IPS-20b (cell line): ENCODE measurements around the gene TMCC1.
"Not testable (repeated sequence)": the region's sequence is repeated elsewhere in the genome, so short reads cannot be mapped to it uniquely, and the experiment has no call there.

Source experiments
- H3K27ac ChIP-seq: one replicate; pipeline ENCODE4 v1.5.1; 2013; ENCODE audit warnings: low read length
- H3K27me3 ChIP-seq: 2 replicates; pipeline ENCODE4 v1.6.1; 2013; ENCODE audit warnings: mild to moderate bottlenecking, low read length, inconsistent platforms; ENCODE audit not compliant: insufficient read depth
- H3K36me3 ChIP-seq: 2 replicates; pipeline ENCODE4 v1.6.1; 2013; ENCODE audit warnings: low read depth, mild to moderate bottlenecking, inconsistent platforms, low read length, moderate library complexity; ENCODE audit not compliant: insufficient read depth
- H3K4me1 ChIP-seq: 2 replicates; pipeline ENCODE4 v1.6.1; 2013; ENCODE audit warnings: mild to moderate bottlenecking, control low read depth, inconsistent platforms, low read length, moderate library complexity; ENCODE audit not compliant: insufficient read depth
- H3K4me3 ChIP-seq: 2 replicates; pipeline ENCODE4 v1.5.1; 2013; ENCODE audit warnings: mild to moderate bottlenecking, low read length, inconsistent platforms
- H3K9ac ChIP-seq: 2 replicates; pipeline ENCODE4 v1.6.1; 2013; ENCODE audit warnings: low read depth, mild to moderate bottlenecking, inconsistent platforms, low read length, moderate library complexity
- H3K9me3 ChIP-seq: 2 replicates; pipeline ENCODE4 v1.6.1; 2013; ENCODE audit warnings: mild to moderate bottlenecking, low read depth, low read length, inconsistent platforms; ENCODE audit not compliant: insufficient read depth

Gene TMCC1

DNA sequence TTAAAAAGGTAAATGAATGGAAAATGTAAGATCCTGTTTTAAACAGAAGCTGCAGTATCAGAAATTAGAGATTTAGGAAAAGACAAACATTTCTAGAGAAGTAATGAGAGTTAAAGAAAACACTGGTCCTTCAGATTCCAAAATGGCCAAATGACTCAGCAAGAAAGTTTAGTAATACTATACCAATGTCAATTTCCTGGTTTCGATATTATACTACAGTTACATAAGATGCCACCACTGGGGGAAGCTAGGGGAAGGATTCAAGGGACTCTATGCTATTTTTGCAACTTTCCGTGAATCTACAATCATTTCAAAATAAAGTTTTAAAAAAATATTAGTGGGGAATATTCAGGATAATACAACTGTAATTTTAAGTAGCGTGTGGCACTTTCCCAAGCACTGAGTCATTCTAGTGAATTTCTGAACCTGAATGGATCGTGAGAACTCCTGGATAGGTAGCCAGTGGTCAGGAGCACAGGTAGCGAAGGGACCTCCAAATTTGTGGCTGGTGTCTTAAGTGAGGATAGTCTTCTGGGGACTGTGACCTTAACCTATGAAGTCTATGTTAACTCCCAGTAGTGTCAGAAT lies 37.6 kb downstream of the TMCC1 start:
- H3K9me3 ChIP-seq, result peaks cover 7% of the 10 kb centered on the region; the same call in 1 of the 2 replicates
- H3K4me1 ChIP-seq, result peaks cover 5% of the 10 kb centered on the region; the same call in 1 of the 2 replicates
- H3K27ac ChIP-seq, result no peak overlapping the region
- H3K36me3 ChIP-seq, result peaks cover 8% of the 10 kb centered on the region
- H3K27me3 ChIP-seq, result no peaks in the 10 kb centered on the region
- H3K9ac ChIP-seq, result no peak overlapping the region
- H3K4me3 ChIP-seq, result no peak overlapping the region

DNA sequence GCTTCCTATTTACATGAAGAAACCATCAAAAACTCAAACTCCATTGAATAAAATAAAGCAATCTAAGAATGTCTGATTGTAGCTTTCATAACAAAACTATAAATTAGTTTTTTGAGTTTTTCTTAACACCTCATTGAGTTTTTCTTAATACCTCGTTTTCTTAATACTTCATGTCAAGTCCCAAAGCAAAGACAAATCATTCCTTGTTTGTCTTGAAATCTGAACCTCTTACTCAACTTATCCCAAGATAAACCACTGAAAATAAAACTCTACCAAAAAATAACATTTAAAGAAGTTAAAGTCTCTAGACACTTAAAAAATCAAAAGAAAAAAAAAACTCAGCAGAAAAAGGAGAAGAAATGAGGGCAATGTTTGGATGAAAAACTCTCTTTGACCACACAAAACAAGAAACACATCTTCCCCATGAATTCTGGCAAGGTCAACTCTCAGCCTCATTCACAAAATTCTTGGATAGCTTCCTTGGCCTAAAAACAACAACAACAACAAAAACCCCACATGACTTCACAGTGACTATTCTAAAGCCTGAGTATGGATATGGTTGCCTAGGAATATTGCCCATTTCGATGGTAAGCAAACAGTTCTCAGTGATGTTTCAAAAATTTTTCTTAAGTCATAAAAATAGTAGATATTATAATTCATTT lies 38.2 kb downstream of the TMCC1 start:
- Histone ChIP-seq H3K9me3 (peaks cover 8% of the 10 kb centered on the region; the same call in 1 of the 2 replicates), H3K9ac (no peak overlapping the region), H3K36me3 (peaks cover 8% of the 10 kb centered on the region), H3K27ac (no peak overlapping the region), H3K27me3 (no peaks in the 10 kb centered on the region), H3K4me1 (peaks cover 5% of the 10 kb centered on the region; the same call in 1 of the 2 replicates), H3K4me3 (no peak overlapping the region)

DNA sequence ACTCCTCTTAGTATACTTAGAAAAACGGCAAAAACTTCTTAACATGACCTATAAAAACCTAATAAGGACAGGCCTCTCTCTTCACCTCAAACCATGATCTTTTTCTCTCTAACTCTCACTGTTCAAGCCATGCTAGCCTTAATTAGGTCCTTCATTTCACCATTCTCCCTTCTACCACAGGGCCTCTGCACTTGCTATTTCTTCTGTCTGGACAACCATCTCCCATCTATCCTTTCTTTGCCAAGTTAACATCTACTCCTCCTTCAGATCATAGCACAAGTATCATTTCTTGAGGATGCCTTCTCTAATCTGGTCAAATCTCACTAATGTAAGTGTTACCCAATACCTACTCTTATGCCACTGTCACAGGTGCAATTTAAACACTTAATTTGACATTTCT lies 39.1 kb downstream of the TMCC1 start:
- Histone ChIP-seq H3K27me3 (no peaks in the 10 kb centered on the region), H3K9ac (no peak overlapping the region), H3K27ac (no peak overlapping the region), H3K4me3 (no peak overlapping the region), H3K4me1 (peaks cover 5% of the 10 kb centered on the region; the same call in 1 of the 2 replicates), H3K36me3 (peaks cover 8% of the 10 kb centered on the region), H3K9me3 (peaks cover 8% of the 10 kb centered on the region; the same call in 1 of the 2 replicates)

DNA sequence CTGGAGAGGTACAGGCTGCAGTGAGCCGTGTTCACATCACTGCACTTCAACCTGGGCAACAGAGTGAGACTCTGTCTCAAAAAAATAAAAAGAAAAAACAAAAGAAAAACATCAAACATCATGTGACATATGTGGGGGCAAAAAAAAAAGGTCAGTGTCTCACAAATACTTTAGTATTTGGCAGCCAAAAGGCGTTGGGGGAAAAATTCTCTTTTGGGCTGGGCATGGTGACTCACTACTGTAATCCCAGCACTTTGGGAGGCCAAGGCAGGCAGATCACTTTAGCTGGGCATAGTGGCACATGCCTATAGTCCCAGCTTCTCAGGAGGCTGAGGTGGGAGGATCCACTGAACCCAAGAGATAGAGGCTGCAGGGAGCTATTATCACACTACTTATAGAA lies 47.6 kb downstream of the TMCC1 start:
- no peak overlapping the region for H3K4me3 ChIP-seq
- H3K9me3 ChIP-seq, result peaks cover 2% of the 10 kb centered on the region; the same call in 1 of the 2 replicates
- H3K27me3 ChIP-seq, result no peaks in the 10 kb centered on the region
- H3K36me3 ChIP-seq, result peaks cover 9% of the 10 kb centered on the region
- H3K4me1 ChIP-seq, result no peaks in the 10 kb centered on the region
- H3K27ac ChIP-seq, result no peak overlapping the region
- no peak overlapping the region for H3K9ac ChIP-seq

DNA sequence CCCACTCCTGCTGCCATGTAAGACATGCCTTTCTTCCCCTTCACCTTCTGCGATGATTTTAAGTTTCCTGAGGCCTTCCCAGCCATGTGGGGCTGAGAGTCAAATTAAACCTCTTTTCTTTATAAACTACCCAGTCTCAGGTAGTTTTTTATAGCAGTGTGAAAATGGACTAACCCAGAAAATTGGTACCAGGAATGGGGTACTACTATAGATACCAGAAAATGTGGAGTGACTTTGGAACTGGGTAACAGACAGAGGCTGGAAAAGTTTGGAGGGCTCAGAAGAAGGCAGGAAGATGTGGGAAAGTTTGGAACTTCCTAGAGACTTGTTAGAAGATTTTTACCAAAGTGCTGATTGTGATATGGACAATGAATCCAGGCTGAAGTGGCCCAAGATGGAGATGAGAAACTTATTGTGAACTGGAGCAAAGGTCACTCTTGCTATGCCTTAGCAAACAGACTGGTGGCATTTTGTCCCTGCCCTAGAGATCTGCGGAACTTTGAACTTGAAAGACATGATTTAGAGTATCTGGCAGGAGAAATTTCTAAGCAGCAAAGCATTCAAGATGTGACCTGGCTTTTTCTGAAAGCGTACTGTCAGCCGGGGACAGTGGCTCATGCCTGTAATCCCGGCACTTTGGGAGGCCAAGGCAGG lies 52.7 kb downstream of the TMCC1 start:
- no peaks in the 10 kb centered on the region for H3K36me3 ChIP-seq
- H3K4me1 ChIP-seq, result peaks cover 14% of the 10 kb centered on the region
- H3K27ac ChIP-seq, result no peak overlapping the region
- H3K9ac ChIP-seq, result no peak overlapping the region
- no peaks in the 10 kb centered on the region for H3K27me3 ChIP-seq
- H3K4me3 ChIP-seq, result no peak overlapping the region
- H3K9me3 ChIP-seq, result no peaks in the 10 kb centered on the region

DNA sequence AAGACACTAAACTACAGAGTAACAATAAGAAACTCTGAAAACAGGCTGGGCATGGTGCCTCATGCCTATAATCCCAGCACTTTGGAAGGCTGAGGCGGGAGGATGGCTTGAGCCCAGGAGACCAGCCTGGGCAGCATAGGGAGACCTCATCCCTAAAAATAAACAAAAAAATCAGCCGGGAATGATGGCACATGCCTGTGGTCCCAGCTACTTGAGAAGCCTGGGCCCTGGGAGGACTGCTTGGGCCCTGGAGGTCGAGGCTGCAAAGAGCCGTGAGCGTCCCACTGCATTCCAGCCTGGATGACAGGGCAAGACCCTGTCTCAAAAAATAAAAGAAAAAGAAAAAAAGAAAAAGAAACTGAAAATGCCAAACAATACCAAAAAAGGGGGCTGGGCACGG lies 55.4 kb downstream of the TMCC1 start:
- Histone ChIP-seq H3K27me3 (no peaks in the 10 kb centered on the region), H3K27ac (no peak overlapping the region), H3K4me3 (no peak overlapping the region), H3K4me1 (peaks cover 14% of the 10 kb centered on the region), H3K36me3 (no peaks in the 10 kb centered on the region), H3K9ac (no peak overlapping the region), H3K9me3 (no peaks in the 10 kb centered on the region)

DNA sequence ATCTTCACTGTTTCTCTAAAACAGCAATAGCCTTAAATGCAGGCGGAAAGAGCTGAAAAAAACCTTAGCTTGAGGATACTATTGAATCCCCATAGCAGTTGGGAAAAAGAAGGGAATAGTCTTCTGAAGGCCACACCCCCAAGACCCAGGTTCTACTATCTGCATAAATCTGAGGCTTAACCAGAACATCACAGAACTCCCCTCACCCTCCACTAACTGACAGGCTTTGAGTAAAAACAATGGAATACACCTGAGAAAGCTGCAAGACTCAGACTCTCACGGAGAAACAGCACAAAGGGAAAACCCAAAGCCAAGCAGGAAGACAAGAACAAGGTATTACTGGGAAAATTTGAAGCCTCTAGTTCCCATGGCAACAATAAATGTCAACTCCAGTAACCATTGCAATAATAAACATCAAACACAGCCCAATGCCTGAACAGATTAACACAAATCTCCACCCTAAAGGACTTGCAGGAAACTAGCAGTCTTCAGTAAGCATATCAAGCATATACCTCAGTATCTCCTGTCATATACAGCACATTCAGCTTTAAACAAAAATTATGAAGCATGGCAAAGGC lies 56.4 kb downstream of the TMCC1 start:
- H3K36me3 ChIP-seq, result no peaks in the 10 kb centered on the region
- no peak overlapping the region for H3K4me3 ChIP-seq

DNA sequence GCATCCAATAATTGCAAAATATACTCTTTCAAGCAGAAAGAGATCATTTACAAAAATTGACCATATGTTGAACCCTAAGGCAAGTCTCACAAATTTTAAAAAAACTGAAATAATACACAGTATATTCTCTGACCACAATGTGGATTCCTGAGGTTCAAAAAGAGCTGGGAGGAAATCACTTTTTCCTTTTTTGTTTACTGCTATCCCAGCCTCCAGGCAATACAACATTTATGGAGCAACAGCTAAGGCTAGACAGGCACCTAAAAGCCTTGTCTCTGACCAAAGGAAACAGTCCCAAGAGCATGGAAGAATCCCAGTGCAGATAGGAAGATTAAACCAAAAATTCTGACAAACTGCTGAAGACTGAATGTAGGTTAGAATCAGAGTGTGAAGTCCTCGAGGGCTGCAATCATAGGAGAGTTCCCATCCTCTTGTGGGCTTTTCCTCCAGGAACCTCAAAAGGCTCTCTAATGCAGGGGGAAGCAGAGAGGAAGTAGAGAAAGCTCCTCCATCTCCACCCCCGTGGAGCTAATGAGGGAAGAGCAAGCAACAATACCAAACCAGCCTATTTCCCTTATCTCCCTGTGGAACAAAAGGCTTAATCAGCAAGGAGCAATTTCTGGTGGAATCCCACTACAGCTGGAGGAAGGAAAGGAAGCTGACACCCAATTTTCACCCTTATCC lies 57.0 kb downstream of the TMCC1 start:
- no peaks in the 10 kb centered on the region for H3K27me3 ChIP-seq
- no peak overlapping the region for H3K4me3 ChIP-seq
- H3K4me1 ChIP-seq, result peaks cover 14% of the 10 kb centered on the region
- no peaks in the 10 kb centered on the region for H3K36me3 ChIP-seq
- no peaks in the 10 kb centered on the region for H3K9me3 ChIP-seq
- H3K9ac ChIP-seq, result peak overlapping the region; percentile 29; the same call in 1 of the 2 replicates
- peak overlapping the region; percentile 17 for H3K27ac ChIP-seq

More for the DNA sequence above, 56.4 kb downstream of the TMCC1 start:
- Histone ChIP-seq H3K27ac (peak overlapping the region; percentile 17), H3K27me3 (no peaks in the 10 kb centered on the region), H3K4me1 (peaks cover 14% of the 10 kb centered on the region), H3K9ac (peak overlapping the region; percentile 29; the same call in 1 of the 2 replicates), H3K9me3 (no peaks in the 10 kb centered on the region)

DNA sequence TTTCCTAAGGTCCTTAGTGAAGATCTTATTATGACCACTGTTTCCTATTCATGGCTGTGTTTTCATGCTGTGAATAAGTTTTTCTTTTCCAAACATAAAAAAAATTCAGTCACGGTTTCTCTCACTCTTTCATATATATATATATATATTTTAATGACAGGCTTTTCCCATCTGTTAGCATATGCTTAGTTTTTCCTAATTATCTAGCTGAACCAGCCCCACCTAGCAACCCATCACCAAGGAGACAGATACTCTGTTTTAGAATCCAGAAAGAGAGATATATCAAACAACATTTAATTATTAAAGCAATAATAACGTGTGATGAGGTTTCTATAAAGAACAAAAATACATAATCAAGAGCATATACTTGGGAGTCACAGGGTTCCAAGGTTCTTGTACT lies 58.3 kb downstream of the TMCC1 start:
- H3K27me3 ChIP-seq, result no peaks in the 10 kb centered on the region
- no peak overlapping the region for H3K27ac ChIP-seq
- no peaks in the 10 kb centered on the region for H3K36me3 ChIP-seq
- no peaks in the 10 kb centered on the region for H3K9me3 ChIP-seq
- no peak overlapping the region for H3K9ac ChIP-seq
- peaks cover 14% of the 10 kb centered on the region for H3K4me1 ChIP-seq
- no peak overlapping the region for H3K4me3 ChIP-seq

DNA sequence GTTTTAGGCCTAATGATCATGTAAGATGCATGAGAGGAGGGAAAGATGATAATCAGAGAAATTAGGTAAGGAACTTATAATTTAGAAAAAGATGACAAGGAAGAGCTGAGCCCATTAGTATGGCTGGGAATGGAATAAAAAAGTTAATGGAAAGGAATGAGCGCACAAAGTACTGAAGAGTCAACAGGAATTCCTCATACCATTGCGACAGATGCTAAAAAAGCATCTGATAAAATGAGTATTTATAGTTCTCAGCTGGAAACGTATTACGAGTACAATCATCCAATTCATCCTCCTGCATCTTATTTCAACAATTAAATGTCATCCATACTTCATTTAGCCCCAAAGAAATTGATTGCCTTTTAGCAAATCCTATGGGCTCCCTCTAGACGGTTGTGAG lies 58.9 kb downstream of the TMCC1 start:
- Histone ChIP-seq H3K4me1 (peaks cover 14% of the 10 kb centered on the region), H3K27me3 (no peaks in the 10 kb centered on the region), H3K9me3 (no peaks in the 10 kb centered on the region), H3K36me3 (no peaks in the 10 kb centered on the region), H3K4me3 (no peak overlapping the region), H3K9ac (no peak overlapping the region), H3K27ac (no peak overlapping the region)

DNA sequence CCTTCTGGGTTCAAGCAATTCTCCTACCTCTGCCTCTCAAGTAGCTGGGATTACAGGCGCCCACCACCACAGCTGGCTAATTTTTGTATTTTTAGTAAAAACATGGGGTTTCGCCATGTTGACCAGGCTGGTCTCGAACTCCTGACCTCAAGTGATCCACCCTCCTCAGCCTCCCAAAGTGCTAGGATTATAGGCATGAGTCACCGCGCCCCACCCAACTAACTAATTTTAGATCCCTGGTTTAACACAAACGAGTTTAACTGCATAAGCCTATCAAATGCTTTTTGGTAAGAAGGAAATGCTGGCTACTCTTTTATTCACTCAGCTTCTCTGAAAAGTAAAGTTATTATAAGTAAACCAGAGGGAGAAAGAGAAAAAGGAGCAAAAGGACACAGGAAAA lies 61.6 kb downstream of the TMCC1 start:
- H3K36me3 ChIP-seq, H3K4me1 ChIP-seq, H3K9me3 ChIP-seq, H3K4me3 ChIP-seq, H3K27ac ChIP-seq, H3K27me3 ChIP-seq, H3K9ac ChIP-seq: not testable (repeated sequence)
